GM19468 (cell line): Measurements from ENCODE around the gene IL17RA.

Experiments
- ATAC-seq: cut with Tn5 transposase; IDR thresholded peaks from one replicate; pipeline ENCODE4 v1.9.1; 2021; ENCODE audit warnings: mild to moderate bottlenecking, moderate library complexity, moderate number of reproducible peaks; ENCODE audit not compliant: unreplicated experiment; ENCODE audit errors: extremely low read depth

The IL17RA gene

GRCh38 chr22:17117400-17117799, 32.6 kb downstream of the IL17RA start:
- no peak for ATAC-seq

DNA sequence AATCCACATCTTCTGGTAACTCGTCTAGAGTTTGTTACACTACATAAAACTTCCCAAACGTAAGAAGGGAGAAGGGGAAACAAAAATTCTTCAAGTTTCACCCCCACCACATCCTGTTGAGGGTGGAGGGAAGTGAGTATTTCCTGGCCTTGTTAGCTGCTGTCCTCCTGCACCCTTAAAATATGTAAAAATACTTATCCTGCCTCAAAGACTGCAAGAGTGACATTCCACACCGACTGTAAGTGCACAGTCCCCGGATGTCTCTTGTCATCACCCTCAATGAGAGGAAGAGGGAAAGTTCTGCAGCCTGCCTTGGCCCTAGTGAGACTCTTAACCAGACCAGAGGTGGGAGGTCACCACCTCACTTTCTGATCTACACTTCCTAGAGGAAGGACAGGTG, 33.1 kb downstream of the IL17RA start:
- ATAC-seq: no peak

DNA sequence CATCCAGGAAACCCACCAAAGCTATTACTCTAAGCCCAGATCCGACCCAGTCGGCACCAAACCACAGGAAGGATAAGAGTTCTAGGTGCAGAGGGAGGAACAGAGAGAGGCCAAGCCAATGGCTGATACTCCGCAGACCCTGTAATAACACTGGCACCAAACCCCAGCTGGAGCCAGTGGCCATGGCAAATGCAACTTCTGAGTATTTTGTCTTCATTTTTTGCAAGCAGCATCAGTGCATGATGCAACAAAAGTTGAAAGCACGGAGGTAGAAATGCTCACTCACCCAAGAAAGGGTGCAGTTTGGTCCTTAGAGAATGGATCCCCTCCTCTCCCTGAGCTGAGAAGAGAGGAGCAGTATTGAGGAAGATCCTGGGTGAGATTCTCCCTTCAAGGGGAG, 33.5 kb downstream of the IL17RA start:
- ATAC-seq: no peak

DNA sequence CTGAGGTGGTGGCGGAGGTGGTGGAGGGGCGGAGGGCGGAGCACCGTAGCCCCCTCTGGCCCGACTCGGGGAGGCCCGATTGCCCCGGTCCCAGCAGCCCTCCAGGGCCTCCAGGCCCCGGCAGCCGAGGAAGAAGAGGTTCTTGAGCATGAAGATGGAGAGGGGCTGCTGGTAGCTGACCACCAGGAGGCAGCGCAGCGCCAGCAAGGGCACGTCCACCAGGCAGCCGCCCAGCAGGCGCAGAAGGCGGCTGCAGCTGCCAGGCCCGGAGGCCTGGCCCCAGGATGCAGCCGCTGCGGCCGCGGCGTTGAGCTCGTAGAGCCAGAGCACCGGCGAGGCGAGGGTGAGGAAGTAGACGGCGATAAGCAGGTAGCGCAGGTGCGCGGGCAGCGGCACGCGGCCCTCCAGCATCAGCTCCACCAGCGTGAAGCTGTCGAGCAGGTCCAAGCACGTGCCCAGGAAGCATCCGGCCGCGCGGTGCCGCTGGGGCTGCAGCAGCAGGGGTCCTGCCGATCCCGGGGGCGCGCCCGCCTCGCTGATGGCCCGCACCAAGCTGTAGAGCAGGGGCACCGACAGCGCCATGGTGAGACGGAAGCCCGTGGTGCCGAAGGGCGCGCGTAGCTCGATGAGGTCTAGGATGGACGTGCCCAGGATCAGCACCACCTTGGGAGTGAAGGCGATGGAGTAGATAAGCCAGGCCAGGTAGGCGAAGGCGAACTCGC, 34.8 kb downstream of the IL17RA start:
- ATAC-seq: no peak

DNA sequence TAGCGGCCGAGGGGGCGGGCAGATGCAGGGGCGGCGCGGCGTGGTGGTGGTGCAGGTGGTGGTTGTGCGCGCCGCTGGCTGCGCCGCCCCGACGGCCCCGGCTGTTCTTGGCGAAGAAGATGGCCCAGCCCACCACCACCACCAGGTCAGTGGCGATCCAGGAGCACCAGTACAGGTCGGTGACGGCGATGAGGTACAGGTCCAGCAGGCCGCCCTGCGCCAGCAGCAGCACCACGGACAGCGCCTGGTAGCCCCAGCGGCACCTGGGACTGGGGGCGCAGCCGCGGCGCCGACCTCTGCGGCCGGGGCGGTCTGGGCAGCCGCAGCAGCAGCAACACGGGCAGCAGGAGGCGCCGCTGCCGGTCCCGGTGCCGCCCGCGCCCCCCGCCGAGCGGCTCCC, 35.5 kb downstream of the IL17RA start:
- no peak for ATAC-seq

- ATAC-seq: no peak
These were observed 36.0 kb downstream of the IL17RA start for GRCh38 chr22:17120711-17121232.

GRCh38 chr22:17121233-17122195, 36.7 kb downstream of the IL17RA start, which contains the start of gene TMEM121B:
Gene TMEM121B, minus strand, starts transcription at chr22:17121360. Its CDS starts 233 bp downstream, at chr22:17121127.
- ATAC-seq: no peak

GRCh38 chr22:17130199-17130598, 45.4 kb downstream of the IL17RA start:
- ATAC-seq: no peak

GRCh38 chr22:17131686-17132085, 46.9 kb downstream of the IL17RA start:
- no peak for ATAC-seq

DNA sequence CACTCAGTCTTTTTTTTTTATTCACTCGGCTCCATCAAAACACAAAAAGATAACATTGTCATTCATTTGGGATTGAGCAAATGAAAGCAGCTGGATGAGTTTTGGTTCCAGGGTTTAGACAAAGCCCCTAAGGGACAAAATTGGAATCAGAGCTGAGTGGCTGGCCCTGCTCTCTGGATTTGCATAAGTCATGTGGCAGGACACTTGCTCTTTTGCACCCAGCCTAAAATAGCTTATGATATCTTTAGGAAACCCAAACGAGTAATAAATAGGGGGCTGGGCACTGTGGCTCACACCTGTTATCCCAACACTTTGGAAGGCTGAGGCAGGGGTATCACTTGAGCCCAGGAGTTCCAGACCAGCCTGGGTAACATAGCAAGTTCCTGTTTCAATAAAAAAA, 47.3 kb downstream of the IL17RA start:
- ATAC-seq: no peak

GRCh38 chr22:17133137-17133536, 48.3 kb downstream of the IL17RA start:
- ATAC-seq: no peak

DNA sequence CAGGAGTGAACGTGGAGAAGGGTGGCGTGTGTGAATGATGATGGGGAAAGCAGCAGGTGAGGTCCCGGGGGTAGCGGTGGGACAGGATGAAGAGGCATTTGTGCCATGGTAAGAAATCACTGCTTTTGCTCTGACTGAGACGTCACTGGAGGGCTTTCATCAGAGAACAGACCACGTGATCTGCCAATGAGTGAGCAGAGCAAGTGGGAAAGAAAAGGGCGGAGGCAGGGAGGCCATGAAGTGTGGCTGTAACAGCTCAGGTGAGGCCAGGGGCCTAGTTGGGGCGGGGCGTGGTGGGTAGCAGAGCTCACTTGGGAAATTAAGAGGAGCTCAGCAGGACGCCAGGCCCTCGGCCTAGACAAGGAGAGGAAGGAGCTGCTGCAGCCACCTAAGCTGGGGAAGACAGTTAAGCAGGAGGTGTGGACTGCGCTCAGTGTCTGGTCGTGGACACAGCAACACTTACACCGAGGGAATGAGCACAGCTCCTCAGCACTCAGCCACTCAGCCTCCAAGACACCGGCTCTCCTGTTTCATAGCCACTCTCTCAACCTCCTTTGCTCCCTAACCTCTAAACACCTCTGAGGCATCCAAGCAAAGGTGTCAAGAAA, 50.5 kb downstream of the IL17RA start:
- no peak for ATAC-seq

GRCh38 chr22:17137170-17137569, 52.4 kb downstream of the IL17RA start:
- no peak for ATAC-seq

DNA sequence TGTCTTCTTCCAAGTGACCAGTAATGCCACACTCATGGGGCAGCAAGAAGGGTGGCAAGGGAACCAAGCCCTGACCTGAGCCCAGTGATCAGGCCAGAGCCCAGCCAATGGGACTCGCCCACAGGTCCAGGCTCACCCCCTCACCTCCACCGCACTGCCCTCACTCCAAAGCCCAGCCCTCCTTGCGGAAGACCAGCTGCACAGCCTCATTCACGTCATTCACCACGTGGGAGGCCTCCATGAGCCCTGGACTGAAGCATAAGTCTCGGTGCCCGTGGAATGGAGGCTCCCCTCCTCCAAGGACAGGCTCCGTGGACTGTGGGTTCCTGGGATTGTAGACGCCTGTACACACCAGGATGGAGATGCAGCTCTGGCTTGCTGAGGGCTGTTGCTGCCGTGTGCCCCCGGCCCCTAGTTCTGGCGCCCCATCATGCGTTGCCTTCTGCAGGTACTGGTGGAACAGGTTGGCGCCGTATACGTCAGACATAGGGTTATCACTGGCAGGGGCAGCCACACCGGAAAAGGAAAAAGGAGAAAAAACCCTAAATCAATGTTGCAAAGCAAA, 53.1 kb downstream of the IL17RA start:
- ATAC-seq: no peak

- no peak for ATAC-seq
These were observed 53.7 kb downstream of the IL17RA start for GRCh38 chr22:17138513-17138912.

DNA sequence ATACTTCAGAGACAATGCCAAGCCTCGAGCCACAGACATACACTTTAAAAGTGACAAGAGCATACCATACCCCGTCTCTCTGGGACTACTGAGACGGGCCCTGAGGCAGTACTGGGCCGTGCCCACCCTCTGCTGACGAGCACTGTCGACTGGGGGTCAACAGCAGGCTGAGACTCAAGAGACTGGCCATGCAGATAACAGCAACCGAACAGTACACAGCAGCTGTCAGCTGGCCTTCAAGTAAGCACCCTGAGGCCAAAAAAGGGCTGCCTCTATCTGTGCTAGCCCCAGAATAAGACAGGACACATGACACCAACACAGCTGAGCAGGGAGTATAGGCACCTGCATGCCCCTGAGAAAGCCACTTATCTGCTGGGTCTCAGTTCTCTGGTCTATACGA, 55.2 kb downstream of the IL17RA start:
- ATAC-seq: no peak

DNA sequence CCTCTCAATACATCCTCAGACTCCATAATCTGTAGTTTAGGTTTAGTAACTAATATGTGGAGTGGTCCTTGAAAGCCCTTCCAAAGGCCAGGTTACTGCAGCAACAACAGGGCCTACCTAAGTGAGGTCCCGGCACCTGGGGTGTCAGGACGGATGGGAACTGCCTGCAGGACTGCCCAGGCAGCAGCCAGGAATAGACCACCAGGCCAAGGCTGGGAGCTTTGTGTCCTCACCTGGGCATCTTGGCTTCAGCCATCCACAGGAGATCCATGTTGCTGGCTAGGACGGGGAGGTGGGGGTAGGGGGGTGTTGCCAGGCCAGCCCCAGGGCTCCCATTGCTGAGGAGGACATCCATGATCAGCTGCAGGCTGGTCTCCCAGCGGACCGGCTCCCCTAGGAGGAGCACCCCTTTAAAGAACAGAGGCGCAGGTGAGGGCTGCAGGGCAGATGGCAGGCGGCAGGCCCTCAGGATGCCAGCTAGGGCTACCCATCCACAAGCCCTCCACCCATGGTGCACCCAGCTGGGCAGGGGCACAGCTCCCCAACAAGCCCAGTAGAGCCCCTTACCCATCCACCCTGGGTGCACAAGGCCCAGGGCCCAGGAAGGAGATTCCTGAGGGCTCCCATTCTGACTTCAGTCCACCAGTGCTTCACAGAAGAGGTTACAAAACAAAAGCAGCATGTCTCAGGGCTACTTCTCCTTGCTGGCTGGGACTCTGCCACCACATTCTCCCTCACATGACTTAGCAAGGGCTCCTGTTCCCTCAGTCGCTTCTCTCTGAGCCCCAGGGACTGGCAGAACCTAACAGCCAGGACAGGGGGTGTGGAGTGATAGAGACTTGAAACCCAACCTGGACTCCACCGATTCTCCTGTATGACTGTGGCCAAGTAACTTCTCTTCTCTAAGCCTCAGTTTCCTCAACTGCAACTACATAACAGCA, 56.3 kb downstream of the IL17RA start:
- no peak for ATAC-seq

GRCh38 chr22:17143101-17143500, 58.3 kb downstream of the IL17RA start:
- no peak for ATAC-seq

DNA sequence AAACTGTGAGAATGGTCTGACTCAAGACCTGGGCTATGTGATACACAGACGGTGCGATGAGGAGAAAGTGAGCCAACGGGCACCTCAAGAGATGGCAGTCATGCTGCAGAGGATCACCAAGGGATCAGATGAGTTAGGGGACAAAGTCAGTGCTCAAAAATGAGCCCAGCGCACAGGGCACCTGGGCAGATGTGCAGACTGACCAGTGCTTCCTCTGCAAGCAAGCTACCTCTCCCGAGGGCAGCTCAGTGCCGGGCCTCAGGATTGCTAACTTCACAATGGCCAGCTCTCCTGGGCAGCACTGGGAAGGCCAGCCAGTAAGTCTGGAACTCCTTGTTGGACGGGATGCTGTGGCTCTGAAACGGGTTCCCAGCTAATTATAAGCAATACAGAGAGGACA, 59.0 kb downstream of the IL17RA start:
- ATAC-seq: no peak
